ENCODE measurements around the gene PHF1. TPM values are rescaled to one million over a fixed set of nuclear protein-coding genes. Genes with fewer than 3 reads are reported as not detected.

PHF1 gene
- total RNA-seq, 2 donors from 2014 or later = 98.2 to 132 TPM

- Histone ChIP-seq H3K4me3 (peak overlapping the region in 1 of 2 donors; percentile 100), H3K4me1 (replicated peaks) (peaks cover 12% of the 10 kb centered on the region), H3K36me3 (no peaks in the 10 kb centered on the region), H3K27me3 (replicated peaks; ENCODE audit: insufficient read depth) (no peaks in the 10 kb centered on the region), H3K9me3 (no peaks in the 10 kb centered on the region), H3K27ac (peak overlapping the region; percentile 100)
- TF ChIP-seq POLR2AphosphoS5 (IDR thresholded peaks at IDR 0.05) (no peak), CTCF (IDR thresholded peaks at IDR 0.05) (no peak), POLR2A (IDR thresholded peaks at IDR 0.05) (no peak)
- WGBS = 85% methylated on average over 10 of the region's 10 CpGs
- intact Hi-C loops (cut with DNase I) = loop anchor here (5.0 to 10.0 kb wide), 2 partner anchors 95 to 438 kb away; partner anchors contain the start of gene ZBTB22
- DNase-seq (ENCODE audit: low spot score) = no peak
Measured at GRCh38 chr6:33412140-33413009, 1.6 kb downstream of the PHF1 start.

GRCh38 chr6:33413241-33414120, 2.7 kb downstream of the PHF1 start:
- Histone ChIP-seq H3K4me3 (no peak overlapping the region), H3K27ac (no peak overlapping the region), H3K9me3 (no peaks in the 10 kb centered on the region), H3K27me3 (replicated peaks; ENCODE audit: insufficient read depth) (no peaks in the 10 kb centered on the region), H3K4me1 (replicated peaks) (peaks cover 12% of the 10 kb centered on the region), H3K36me3 (no peaks in the 10 kb centered on the region)
- TF ChIP-seq POLR2AphosphoS5 (IDR thresholded peaks at IDR 0.05) (no peak), CTCF (IDR thresholded peaks at IDR 0.05) (no peak), POLR2A (IDR thresholded peaks at IDR 0.05) (no peak)
- intact Hi-C loops (cut with DNase I) = loop anchor here (5.0 to 10.0 kb wide), 2 partner anchors 96 to 439 kb away; partner anchors contain the start of gene ZBTB22
- DNase-seq (ENCODE audit: low spot score) = no peak
- WGBS = 79% methylated on average over 14 of the region's 14 CpGs

- H3K4me1 ChIP-seq (replicated peaks) = peaks cover 12% of the 10 kb centered on the region
- no peaks in the 10 kb centered on the region for H3K27me3 ChIP-seq (replicated peaks; ENCODE audit: insufficient read depth)
- WGBS = 72% methylated on average over 12 of the region's 12 CpGs
- no peak overlapping the region for H3K4me3 ChIP-seq
- no peaks in the 10 kb centered on the region for H3K9me3 ChIP-seq
- no peak overlapping the region for H3K27ac ChIP-seq
- TF ChIP-seq POLR2AphosphoS5 (IDR thresholded peaks at IDR 0.05) = no peak
- TF ChIP-seq POLR2A (IDR thresholded peaks at IDR 0.05) = no peak
- no peak for TF ChIP-seq CTCF (IDR thresholded peaks at IDR 0.05)
- intact Hi-C loops (cut with DNase I) = loop anchor here (5.0 to 10.0 kb wide), 2 partner anchors 97 to 440 kb away; partner anchors contain the start of gene ZBTB22
- no peaks in the 10 kb centered on the region for H3K36me3 ChIP-seq
- no peak for DNase-seq (ENCODE audit: low spot score)
Measured at GRCh38 chr6:33414592-33415271, 3.9 kb downstream of the PHF1 start.

GRCh38 chr6:33415831-33416230, 5.0 kb downstream of the PHF1 start:
- no peaks in the 10 kb centered on the region for H3K9me3 ChIP-seq
- no peak for TF ChIP-seq POLR2AphosphoS5 (IDR thresholded peaks at IDR 0.05)
- no peak for TF ChIP-seq POLR2A (IDR thresholded peaks at IDR 0.05)
- no peak for TF ChIP-seq CTCF (IDR thresholded peaks at IDR 0.05)
- H3K4me1 ChIP-seq (replicated peaks) = peaks cover 12% of the 10 kb centered on the region
- intact Hi-C loops (cut with DNase I) = loop anchor here (10.0 kb wide), 1 partner anchor 441 kb away; no protein-coding TSS in a partner anchor
- no peak for DNase-seq (ENCODE audit: low spot score)
- no peak overlapping the region for H3K27ac ChIP-seq
- no peaks in the 10 kb centered on the region for H3K36me3 ChIP-seq
- no peaks in the 10 kb centered on the region for H3K27me3 ChIP-seq (replicated peaks; ENCODE audit: insufficient read depth)
- H3K4me3 ChIP-seq = no peak overlapping the region
- WGBS = 68% methylated on average over 9 of the region's 9 CpGs

Measured in prostate gland (tissue), 2 donors.